GM12878 (cell line): ENCODE data around the gene DDX27.

ENCODE experiments used
- NFYB ChIP-seq: IDR thresholded peaks from 2 replicates; pipeline ENCODE4 v1.6.1; 2011; ENCODE audit warnings: low read depth, mild to moderate bottlenecking, low read length, improper control_type of control experiment, moderate library complexity; ENCODE audit not compliant: insufficient read depth
- RUNX3 ChIP-seq: IDR thresholded peaks from 2 replicates; pipeline ENCODE4 v1.6.1; 2012; ENCODE audit warnings: low read length, inconsistent platforms
- TF ChIP-seq, protein P1 (sequence below), 3 experiments: IDR thresholded peaks in 2 of 3; conservative IDR thresholded peaks in 1 of 3; 2 replicates each; pipeline ENCODE4 v1.5.1; 2011; ENCODE audit warnings: low read depth in 3 of 3, low read length in 3 of 3, mild to moderate bottlenecking in 3 of 3, control low read depth in 2 of 3, moderate library complexity in 2 of 3, inconsistent platforms in 1 of 3, mixed read lengths in 1 of 3; ENCODE audit not compliant: control insufficient read depth in 2 of 3, insufficient read depth in 1 of 3; ENCODE audit errors: extremely low read depth in 1 of 3

DNA sequence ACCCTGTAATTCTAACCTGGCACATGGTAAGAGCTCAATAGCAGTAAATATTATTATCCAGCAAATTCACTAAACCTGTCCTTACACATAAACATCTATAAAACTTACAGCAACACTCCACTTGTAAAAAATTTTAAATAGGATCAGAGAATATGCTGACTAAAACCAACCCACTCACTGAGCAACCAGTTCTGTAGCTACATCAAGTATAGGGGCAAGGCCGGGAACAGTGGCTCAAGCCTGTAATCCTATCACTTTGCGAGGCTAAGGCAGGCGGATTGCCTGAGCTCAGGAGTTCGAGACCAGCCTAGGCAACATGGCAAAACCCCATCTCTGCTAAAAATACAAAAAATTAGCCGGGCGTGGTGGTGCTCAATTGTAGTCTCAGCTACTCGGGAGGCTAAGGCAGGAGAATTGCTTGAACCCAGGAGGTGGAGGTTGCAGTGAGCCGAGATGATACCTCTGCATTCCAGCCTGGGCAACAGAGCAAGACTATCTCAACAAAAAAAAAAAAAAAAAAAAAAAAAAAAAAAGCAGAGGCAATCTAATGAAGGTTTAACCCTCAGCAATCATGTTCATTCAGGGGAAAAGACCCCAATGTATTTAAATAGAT, 37.8 kb upstream of the DDX27 start:
- no peak for TF ChIP-seq RUNX3
- no peak for TF ChIP-seq NFYB
- TF ChIP-seq, protein P1, sequence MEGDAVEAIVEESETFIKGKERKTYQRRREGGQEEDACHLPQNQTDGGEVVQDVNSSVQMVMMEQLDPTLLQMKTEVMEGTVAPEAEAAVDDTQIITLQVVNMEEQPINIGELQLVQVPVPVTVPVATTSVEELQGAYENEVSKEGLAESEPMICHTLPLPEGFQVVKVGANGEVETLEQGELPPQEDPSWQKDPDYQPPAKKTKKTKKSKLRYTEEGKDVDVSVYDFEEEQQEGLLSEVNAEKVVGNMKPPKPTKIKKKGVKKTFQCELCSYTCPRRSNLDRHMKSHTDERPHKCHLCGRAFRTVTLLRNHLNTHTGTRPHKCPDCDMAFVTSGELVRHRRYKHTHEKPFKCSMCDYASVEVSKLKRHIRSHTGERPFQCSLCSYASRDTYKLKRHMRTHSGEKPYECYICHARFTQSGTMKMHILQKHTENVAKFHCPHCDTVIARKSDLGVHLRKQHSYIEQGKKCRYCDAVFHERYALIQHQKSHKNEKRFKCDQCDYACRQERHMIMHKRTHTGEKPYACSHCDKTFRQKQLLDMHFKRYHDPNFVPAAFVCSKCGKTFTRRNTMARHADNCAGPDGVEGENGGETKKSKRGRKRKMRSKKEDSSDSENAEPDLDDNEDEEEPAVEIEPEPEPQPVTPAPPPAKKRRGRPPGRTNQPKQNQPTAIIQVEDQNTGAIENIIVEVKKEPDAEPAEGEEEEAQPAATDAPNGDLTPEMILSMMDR (IDR thresholded peaks at IDR 0.05 in 2 of 3, conservative IDR thresholded peaks at IDR 0.05 in 1 of 3; ENCODE audit: control insufficient read depth in 2 of 3, extremely low read depth in 1 of 3, insufficient read depth in 1 of 3, low read depth in 3 of 3, low read length in 3 of 3) = no peak
